A673 (cell line): Measurements from ENCODE around the gene PCNT.

ENCODE experiments used
- CTCF ChIP-seq: fragments of 300-800, 200-600 bp; sonication (generic); conservative IDR thresholded peaks from 2 replicates; pipeline ENCODE4 v1.5.1; 2017; ENCODE audit warnings: low read depth, mild to moderate bottlenecking, antibody characterized with exemption, low read length, moderate library complexity, mixed read lengths
- EZH2 ChIP-seq: fragments of 200-600 bp; sonication (generic); IDR thresholded peaks from 2 replicates; pipeline ENCODE4 v1.6.1; 2017; ENCODE audit warnings: borderline replicate concordance, low read depth, mild to moderate bottlenecking, mixed read lengths, antibody characterized with exemption, low read length; ENCODE audit not compliant: poor library complexity, severe bottlenecking

- TF ChIP-seq EZH2 (no peak), CTCF (no peak)
Measured at GRCh38 chr21:46346296-46347202, 22.6 kb downstream of the PCNT start.
